Stimulated activated CD8-positive, alpha-beta memory T cell treated with anti-CD3 and anti-CD28 coated beads, Interleukin-12 subunit alpha, Interleukin-12 subunit beta, amount 100 ng/mL, for 4 hours (primary cell): Measurements from ENCODE around the gene FBLN1.

Experiments used
- DNase-seq: peaks from one replicate; pipeline ENCODE4 v3.0.0-alpha.2; 2020; ENCODE audit warnings: low read depth

The FBLN1 gene

GRCh38 chr22:45640941-45641621 is 138.4 kb downstream of the FBLN1 start:
- DNase-seq, result no peak

GRCh38 chr22:45642986-45643385 is 140.3 kb downstream of the FBLN1 start:
- no peak for DNase-seq

GRCh38 chr22:45644714-45645113 is 142.0 kb downstream of the FBLN1 start:
- no peak for DNase-seq

- DNase-seq, result no peak
These were observed 142.5 kb downstream of the FBLN1 start for GRCh38 chr22:45645150-45645525.

DNA sequence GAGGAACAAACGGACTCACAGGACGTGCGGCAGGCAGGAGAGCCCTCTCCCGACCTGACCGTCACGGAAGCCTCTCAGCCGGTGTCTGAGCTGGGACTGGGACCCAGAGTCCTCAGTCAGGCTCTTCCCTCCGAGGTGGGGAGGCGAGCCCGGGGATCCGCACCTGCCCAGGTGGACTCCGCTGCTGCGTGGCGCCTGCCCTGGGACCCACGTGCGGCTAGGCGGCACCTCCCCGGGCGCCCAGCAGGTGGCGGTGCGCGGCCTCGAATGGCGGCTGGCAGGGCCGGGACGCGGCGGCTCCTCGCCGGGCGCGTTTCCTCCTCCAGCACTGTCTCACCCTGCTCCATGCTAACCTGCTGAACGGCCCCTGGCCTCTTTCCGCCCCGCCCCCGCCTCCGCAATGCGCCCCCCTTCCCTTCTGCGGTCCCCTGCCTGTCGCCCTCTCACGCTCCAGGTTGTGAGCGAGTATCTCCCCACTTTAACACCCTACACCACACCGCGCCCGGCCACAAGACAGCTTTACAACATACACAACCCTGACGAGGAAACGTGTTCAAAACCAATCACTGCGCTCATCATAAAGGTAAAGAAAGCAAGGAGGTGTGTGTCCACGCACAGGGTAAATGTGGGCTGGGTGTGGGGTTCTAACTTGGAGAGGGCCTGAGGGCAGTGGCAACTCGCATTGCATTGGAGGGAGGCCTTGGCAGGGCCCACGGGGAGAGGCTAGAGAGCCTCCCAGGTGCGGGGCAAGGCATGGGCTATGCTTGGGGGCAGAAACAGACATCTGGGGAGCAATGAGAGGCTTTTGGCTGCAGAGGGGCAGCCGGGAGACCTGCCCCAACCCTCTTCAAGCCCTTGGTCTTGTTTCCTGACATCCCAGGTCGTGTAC is 143.1 kb downstream of the FBLN1 start:
- DNase-seq, result peak; percentile 70

GRCh38 chr22:45647532-45648225 is 145.0 kb downstream of the FBLN1 start:
- DNase-seq, result no peak

- no peak for DNase-seq
These were observed 145.8 kb downstream of the FBLN1 start for GRCh38 chr22:45648301-45649117.

GRCh38 chr22:45649809-45650208 is 147.1 kb downstream of the FBLN1 start:
- no peak for DNase-seq

- no peak for DNase-seq
These were observed 148.0 kb downstream of the FBLN1 start for GRCh38 chr22:45650721-45651120.
